G401 (cell line): Measurements from ENCODE around the gene SLU7. TPM values are rescaled to one million over a fixed set of nuclear protein-coding genes. Genes with fewer than 3 reads are reported as not detected.

Experiments used
- DNase-seq: peaks from one replicate; pipeline ENCODE4 v3.0.0-alpha.2; 2015; ENCODE audit warnings: low spot score
- in situ Hi-C: cut with HindIII; loops from 2 replicates; pipeline ENCODE4 v1.10.0; 2016; ENCODE audit warnings: low sequenced_read_pairs, mixed read lengths
- total RNA-seq: library from RNA; depleted of rRNA; stranded (reverse); fragments of >200 nt; shearing (Covaris generic); gene quantifications from 2 replicates; pipeline ENCODE4 v1.2.3, GENCODE V29; 2014; rRNA removed

The SLU7 gene
- 42.8 and 59.6 TPM in 2 replicates for total RNA-seq

DNA sequence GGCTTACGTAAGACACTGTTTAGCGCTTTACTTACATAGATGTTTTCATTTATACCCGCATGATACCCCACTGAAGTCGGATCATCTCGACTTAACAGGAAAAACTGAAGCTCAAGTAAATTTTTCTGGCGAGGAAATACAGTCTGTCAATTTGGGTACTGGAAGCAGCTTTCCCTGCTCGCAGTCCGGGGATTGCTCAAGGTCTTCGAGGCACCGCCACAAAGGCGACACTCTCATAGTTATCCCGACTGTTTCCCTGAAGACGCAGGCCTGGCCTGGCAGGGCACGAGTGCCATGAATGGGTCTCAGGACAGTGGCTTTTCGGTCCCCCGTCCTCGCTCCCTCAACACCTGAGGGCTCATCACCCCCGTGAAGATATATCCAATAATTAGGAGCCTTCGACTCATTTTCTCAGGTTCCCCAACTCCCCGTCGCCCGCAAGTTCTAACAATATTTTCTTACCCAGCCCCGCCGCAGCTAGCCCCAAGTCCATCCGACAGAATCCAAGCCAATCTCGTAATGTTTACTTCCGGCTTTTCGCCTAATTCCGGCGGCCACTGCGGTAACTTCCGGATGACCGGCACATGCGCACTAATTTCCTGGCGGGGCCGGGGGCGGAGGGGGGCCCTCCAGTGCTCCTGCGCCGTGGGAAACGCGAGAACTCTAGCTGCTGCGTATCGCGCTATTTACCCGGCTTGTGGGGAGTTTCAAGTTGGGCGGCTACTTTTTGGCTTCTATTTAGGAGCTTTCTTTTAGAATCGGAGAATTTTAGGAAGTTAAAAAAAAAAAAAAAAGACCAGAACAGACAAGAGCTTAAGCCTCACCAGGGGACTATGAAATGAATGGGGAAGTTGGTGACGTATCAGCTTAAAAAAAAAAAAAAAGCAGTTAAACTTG lies at the start of gene SLU7:
Gene SLU7, minus strand, starts transcription at position 521 of the 897 bp plus-strand sequence. CDS start 3,787 bp downstream, outside the sequence.
- in situ Hi-C loops, result no loop called here
- DNase-seq, result peak; percentile 88

- in situ Hi-C loops, result no loop called here
- no peak for DNase-seq
Observed at GRCh38 chr5:160468363-160468975, 49.6 kb upstream of the SLU7 start.

DNA sequence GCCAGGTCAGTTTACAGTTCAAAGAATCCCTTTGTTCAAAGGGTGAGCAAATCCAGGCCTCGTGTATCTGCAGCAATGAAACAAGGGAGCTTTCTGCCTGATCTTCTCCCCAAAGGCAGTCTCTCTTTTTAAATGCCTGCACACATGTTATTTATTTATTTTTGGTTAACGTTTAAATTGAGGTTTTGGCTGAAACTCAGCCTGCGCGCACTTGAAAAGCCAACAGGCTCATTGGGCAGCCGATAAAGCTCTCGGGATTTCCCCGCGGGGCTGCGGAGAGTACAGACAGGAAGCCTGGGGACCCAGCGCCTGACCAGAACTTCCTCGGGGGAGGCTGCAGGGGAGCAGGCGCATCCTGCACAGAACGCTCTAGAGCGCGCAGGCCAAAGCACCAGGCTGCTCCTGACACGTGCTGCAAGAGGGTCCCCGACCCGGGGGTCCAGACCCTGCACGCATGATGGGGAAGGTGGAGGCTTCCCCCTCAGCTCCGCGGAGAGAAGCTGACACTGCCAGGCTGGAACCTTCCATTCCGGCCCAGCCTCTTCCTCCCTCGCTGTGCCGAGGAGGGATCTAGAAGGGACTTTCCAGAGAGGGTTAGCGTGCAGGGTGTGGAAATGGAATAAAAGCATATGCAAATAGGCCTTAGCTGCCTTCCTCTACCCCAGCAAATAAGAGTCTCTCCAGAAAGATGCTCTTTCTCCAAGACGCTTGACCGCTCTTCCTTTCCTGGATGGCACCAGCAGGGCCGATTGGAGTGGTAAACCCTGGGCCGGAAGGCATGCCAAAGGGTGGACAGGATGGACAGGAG lies 48.9 kb upstream of the SLU7 start:
- in situ Hi-C loops, result no loop called here

DNA sequence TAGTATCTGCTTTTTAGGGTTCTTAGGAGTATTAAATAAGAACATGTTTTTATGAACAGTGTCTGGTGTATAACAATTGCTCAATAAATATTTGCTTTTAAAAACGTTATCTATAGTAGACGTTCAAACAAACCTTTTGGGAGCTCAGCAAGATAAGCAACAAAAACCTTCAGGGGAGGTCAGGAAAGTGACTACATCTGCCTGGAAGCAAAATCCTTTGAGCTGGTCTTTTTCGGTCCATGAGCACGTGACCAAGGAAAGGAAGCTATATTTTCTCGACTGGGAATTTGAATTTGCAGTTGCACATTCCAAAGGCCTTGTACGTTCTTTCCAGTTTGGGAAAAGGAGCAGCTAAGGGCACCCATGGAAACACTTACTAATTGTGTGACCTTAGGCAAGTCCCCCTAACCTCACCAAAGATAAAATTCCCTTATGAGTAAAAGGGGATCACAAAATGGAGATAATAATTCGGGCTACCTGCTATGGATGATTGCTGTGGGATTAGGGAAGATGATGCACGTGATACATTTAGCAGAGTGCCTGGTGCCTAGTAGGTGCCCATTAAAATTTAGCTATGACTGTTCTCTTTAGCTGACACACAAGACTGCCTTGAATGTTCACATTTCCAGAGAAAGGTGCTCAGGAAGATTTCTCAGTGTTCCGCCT lies 48.1 kb upstream of the SLU7 start:
- no peak for DNase-seq
- in situ Hi-C loops, result no loop called here

More for the DNA sequence above, 48.9 kb upstream of the SLU7 start:
- no peak for DNase-seq

GRCh38 chr5:160466116-160466515 lies 47.2 kb upstream of the SLU7 start:
- in situ Hi-C loops, result no loop called here
- DNase-seq, result no peak

DNA sequence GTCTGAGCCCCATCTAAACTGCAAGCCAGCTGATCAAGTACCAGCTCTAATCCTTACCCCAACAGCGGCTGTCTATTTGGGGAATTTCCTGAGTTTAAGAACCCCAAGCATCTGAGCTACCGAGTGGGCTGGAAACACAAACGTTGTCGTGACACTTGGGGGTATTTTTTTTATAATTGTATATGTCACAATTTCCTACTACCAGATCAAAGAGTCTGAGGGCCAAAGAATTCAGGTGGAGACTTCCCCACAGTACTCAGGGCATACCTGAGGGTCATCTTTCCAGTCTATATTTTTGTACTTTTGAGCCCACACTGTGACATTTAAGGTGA lies 45.6 kb upstream of the SLU7 start:
- DNase-seq, result no peak
- in situ Hi-C loops, result no loop called here

GRCh38 chr5:160463740-160464465 lies 45.0 kb upstream of the SLU7 start:
- no peak for DNase-seq
- in situ Hi-C loops, result no loop called here

DNA sequence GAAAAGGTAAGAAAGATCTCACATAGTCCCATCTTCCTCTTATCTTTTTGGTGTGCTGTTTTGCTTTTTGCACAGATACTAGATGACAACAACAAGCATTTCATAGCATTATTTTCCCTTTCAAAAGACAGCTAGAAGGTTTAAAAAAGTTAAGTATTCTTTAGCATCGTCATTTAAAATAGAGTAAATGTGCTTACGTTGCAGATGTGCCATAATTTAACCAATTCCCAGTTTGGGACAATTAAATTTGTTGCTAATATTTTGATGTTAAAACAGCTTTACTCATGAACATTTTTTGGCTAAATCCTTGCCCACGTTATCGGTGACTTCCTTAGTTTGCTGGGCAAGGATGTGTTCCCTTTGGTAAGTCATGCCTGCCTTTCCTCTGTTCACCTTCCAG lies 44.3 kb upstream of the SLU7 start:
- DNase-seq, result no peak

DNA sequence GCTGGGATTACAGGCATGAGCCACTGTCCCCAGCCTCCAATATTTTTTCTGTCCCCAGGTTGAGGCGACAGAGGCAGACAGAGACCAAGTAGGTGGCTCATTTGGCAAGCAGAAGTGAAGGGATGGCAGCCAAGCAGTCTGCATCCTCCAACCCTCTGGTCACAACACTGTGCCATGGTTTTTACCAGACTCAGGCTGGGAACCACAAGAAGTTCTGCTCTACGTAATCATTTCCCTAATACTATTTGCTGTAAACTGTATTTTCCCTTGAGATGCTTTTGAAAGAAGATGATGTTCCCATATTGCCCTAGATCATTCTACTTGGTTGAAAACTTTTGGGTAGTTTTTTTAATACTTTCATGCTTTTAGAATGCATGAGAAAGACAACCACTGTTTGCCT lies 43.3 kb upstream of the SLU7 start:
- in situ Hi-C loops, result no loop called here
- peak; percentile 30 for DNase-seq

More for the DNA sequence above, 44.3 kb upstream of the SLU7 start:
- in situ Hi-C loops, result no loop called here

DNA sequence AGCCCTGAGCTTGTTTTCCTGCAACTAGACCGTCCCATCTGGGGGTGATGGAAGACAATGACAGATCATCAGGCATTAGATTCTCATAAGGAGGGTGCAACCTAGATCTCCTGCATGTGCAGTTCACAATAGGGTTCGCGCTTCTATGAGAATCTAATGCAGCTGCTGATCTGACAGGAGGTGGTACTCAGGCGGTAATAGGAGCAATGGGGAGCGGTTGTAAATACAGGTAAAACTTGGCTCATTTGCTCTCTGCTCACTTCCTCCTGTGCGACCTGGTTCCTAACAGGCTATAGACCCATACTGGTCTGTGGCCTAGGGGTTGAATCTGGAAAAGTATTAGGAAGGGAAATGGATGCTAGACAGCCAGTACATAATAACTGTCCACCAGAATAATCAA lies 42.5 kb upstream of the SLU7 start:
- no peak for DNase-seq
- in situ Hi-C loops, result no loop called here

DNA sequence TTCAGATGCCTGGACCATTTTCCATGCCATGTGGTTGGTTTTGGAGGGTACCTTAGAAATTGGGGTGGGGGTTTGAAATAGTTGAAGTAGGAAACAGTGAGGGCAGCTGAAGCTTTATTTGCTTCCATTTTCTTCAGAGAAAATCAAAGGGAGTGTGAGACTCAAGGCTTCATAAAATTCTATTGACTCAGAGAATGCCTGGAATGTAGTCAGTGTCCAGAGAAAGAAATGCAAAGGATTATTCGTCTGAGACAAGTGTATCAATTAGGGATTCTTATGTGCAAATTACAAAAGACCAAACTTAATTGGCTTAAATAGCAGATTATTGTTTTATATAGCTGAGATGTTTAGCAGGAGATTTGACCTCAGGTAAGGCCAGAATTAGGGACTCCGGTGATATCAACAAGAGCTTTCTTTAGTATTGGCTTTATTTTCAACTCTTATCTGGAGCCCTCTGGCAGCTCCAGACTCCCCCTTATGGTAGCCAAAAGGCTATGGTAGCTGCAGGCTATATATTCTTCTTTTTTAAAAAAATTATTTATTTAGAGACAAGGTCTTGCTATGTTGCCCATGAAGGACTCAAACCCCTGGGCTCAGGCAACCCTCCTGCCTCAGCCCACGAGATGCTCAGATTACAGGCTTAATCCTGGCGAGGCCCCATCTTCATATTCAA lies 41.6 kb upstream of the SLU7 start:
- in situ Hi-C loops, result no loop called here
- no peak for DNase-seq

GRCh38 chr5:160458806-160459800 lies 40.2 kb upstream of the SLU7 start:
- in situ Hi-C loops, result no loop called here
- DNase-seq, result no peak

- no peak for DNase-seq
- in situ Hi-C loops, result no loop called here
Observed at GRCh38 chr5:160457252-160457651, 38.4 kb upstream of the SLU7 start.

GRCh38 chr5:160456480-160457177 lies 37.7 kb upstream of the SLU7 start:
- no peak for DNase-seq
- in situ Hi-C loops, result no loop called here

DNA sequence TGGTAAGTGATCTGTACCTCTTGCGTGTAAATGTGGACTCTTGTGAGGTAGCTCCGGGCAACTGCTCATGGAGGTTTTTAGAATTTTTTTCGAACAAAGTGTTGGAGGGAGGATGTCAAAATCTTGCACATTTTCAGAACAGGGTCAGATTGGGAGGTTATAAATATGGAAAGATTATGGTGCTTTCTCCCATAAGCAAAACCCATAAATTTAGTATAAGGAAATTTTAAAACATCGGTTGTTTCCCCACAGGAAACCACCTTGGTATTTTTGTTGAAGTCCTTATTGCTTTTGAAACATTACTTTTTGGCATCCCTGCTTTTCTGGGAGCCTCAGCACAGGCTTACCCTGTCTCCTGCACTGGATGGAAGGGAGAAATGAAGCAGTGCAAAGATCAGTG lies 36.7 kb upstream of the SLU7 start:
- in situ Hi-C loops, result no loop called here
- no peak for DNase-seq

GRCh38 chr5:160453751-160454150 lies 34.9 kb upstream of the SLU7 start:
- in situ Hi-C loops, result no loop called here
- DNase-seq, result no peak

GRCh38 chr5:160452795-160453194 lies 33.9 kb upstream of the SLU7 start:
- DNase-seq, result no peak
- in situ Hi-C loops, result no loop called here
